Fibroblast of lung (primary cell): ENCODE results near the gene TYW1. TPM values are rescaled to one million over a fixed set of nuclear protein-coding genes. Genes with fewer than 3 reads are reported as not detected.
"Not testable (repeated sequence)": the region's sequence is repeated elsewhere in the genome, so short reads cannot be mapped to it uniquely, and the experiment has no call there.

Experiments used
- DNase-seq, 2 donors: peaks; one replicate each; pipeline versions ENCODE4 v3.0.0 to v3.0.0-alpha.2; 2010; ENCODE audit warnings: low read depth in 2 of 2
- H2AFZ ChIP-seq: 2 replicates; pipeline ENCODE4 v1.5.1; 2012; ENCODE audit warnings: low read length, control low read depth, inconsistent platforms
- H3K27ac ChIP-seq: 2 replicates; pipeline ENCODE4 v1.5.1; 2011; ENCODE audit warnings: low read length, control low read depth; ENCODE audit not compliant: insufficient read depth
- H3K27me3 ChIP-seq: 2 replicates; pipeline ENCODE4 v1.5.1; 2011; ENCODE audit warnings: mild to moderate bottlenecking, low read length; ENCODE audit not compliant: control insufficient read depth, insufficient read depth
- H3K36me3 ChIP-seq: 2 replicates; pipeline ENCODE4 v1.5.1; 2011; ENCODE audit warnings: low read length; ENCODE audit not compliant: control insufficient read depth, insufficient read depth
- H3K4me1 ChIP-seq: 2 replicates; pipeline ENCODE4 v1.5.1; 2011; ENCODE audit warnings: low read length; ENCODE audit not compliant: control insufficient read depth, insufficient read depth; ENCODE audit errors: extremely low read depth
- H3K4me2 ChIP-seq: 2 replicates; pipeline ENCODE4 v1.5.1; 2011; ENCODE audit warnings: low read length, control low read depth; ENCODE audit not compliant: insufficient read depth; ENCODE audit errors: extremely low read depth
- H3K4me3 ChIP-seq, 4 experiments: fragments of 200-600 bp in 1 of 4; sonication (generic) in 1 of 4; replicated peaks in 1 of 4; 2 replicates each; pipeline ENCODE4 v1.5.1; 2011 to 2016; ENCODE audit warnings: low read length in 4 of 4, low read depth in 3 of 4, mild to moderate bottlenecking in 3 of 4, control low read depth in 2 of 4, inconsistent platforms in 1 of 4, mixed read lengths in 1 of 4; ENCODE audit not compliant: insufficient read depth in 1 of 4; ENCODE audit errors: control extremely low read depth in 1 of 4
- H3K79me2 ChIP-seq: 2 replicates; pipeline ENCODE4 v1.5.1; 2012; ENCODE audit warnings: mild to moderate bottlenecking, low read length, inconsistent platforms; ENCODE audit not compliant: control insufficient read depth, insufficient read depth
- H3K9ac ChIP-seq: 2 replicates; pipeline ENCODE4 v1.5.1; 2011; ENCODE audit warnings: mild to moderate bottlenecking, low read length, control low read depth; ENCODE audit not compliant: insufficient read depth
- H3K9me3 ChIP-seq: 2 replicates; pipeline ENCODE4 v1.5.1; 2012; ENCODE audit warnings: low read depth, low read length; ENCODE audit not compliant: control insufficient read depth, insufficient read depth
- H4K20me1 ChIP-seq: 2 replicates; pipeline ENCODE4 v1.5.1; 2011; ENCODE audit warnings: low read length; ENCODE audit not compliant: control insufficient read depth, insufficient read depth; ENCODE audit errors: extremely low read depth
- polyA plus RNA-seq, 2 donors: library from polyadenylated mRNA; depleted of rRNA in 1 of 2; stranded (reverse) in 1 of 2; unstranded in 1 of 2; fragments of >200 nt; gene quantifications; 2 replicates each; pipeline ENCODE4 v1.2.1, GENCODE V29; 2011 to 2012; ENCODE audit warnings: missing spikeins in 1 of 2
- total RNA-seq: library from RNA; depleted of rRNA; stranded (reverse); fragments of >200 nt; gene quantifications from 2 replicates; pipeline ENCODE4 v1.2.1, GENCODE V29; 2014

TYW1 gene
- total and polyA plus RNA-seq, 2 donors (not counting 1 experiment from before 2014, with no cell fraction given): 16.7 to 25.1 TPM

DNA sequence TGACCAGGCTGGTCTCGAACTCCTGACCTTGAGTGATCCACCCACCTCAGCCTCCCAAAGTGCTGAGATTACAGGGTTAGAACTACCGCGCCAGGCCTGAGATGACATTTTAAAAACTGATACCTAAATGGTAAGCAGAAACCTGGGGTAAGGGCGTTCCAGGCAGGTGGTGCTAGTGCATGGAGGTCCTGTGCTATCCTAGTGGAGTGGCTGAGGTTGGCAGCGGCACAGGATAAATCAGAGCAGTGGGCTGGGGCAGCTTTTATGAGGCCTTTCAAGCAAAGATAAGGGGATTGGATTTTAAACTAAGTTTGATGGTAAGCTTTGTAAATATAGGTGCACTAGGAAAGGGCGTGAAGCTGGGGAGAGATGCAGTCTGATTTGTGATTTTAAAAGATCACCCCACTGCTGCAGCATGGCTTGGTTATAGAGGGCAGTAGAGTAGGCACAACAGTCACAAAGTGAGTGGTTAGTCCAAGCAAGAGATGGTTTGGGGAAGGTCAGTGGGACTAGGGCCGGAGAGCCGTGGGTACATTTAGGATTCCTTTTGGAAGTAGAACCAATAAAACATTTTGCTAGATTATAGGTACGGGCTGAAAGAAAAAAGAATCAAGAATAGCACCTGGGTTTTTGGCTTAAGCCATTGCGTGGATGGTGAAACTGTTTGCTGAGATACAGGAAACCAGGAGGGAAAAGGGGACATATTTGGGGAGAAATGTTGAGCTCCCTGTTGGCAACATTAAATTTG lies 188.5 kb downstream of the TYW1 start:
- not testable (repeated sequence) for DNase-seq, H3K4me1 ChIP-seq, H3K9ac ChIP-seq, H3K79me2 ChIP-seq, H3K36me3 ChIP-seq, H3K27ac ChIP-seq, H3K9me3 ChIP-seq, H2AFZ ChIP-seq, H3K4me3 ChIP-seq, H3K27me3 ChIP-seq, H3K4me2 ChIP-seq, H4K20me1 ChIP-seq

DNA sequence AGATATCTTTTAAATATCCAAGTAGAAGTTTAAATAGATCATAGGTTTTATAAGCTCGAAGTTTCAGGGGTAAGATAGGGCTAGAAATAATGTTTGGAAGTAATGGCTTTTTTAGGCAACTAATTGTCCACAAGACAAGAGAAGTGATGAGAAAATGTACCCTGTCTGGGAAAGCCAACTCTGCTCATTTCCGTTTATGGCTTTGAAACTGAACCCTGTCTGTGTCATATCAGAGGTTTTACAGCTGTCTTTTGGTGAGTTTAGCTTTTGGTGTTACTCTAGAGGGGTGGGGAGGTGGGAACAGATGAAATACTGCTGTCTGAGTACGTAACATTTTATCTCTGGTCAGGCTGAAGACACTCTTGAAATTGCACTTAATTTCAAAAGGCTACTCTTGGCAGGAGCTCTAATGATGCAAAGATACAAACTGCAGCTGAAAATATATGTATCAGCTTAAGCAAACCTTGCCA lies 189.1 kb downstream of the TYW1 start:
- H3K9me3 ChIP-seq, H4K20me1 ChIP-seq, H3K9ac ChIP-seq, H3K27ac ChIP-seq, H3K4me1 ChIP-seq, H3K79me2 ChIP-seq, H3K36me3 ChIP-seq, H2AFZ ChIP-seq, H3K27me3 ChIP-seq, H3K4me2 ChIP-seq, H3K4me3 ChIP-seq: not testable (repeated sequence)
- peak in 1 of 2 donors; percentile 29 for DNase-seq

DNA sequence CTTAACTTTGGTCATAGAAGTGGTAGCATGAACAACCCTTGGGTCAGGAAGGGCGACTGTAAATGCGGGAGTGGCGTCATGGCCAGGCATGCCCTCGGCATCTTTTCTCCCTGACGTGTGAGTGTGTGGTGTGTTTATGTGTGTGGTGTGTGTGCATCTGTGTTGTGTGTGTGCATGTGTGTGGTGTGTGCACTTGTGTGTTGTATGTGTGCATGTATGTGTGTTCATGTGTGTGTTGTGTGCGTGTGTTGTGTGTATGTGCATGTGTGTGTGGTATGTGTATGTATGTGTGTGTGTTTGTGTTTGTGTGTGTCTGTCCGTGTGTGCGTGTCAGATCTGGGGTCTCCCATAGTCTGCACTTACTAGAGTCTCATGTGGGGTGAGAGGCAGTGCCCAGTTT lies 192.5 kb downstream of the TYW1 start:
- not testable (repeated sequence) for H3K27me3 ChIP-seq, H3K9me3 ChIP-seq, H3K4me1 ChIP-seq, H2AFZ ChIP-seq, H3K79me2 ChIP-seq, H3K4me3 ChIP-seq, H4K20me1 ChIP-seq, DNase-seq, H3K9ac ChIP-seq, H3K4me2 ChIP-seq, H3K36me3 ChIP-seq, H3K27ac ChIP-seq

DNA sequence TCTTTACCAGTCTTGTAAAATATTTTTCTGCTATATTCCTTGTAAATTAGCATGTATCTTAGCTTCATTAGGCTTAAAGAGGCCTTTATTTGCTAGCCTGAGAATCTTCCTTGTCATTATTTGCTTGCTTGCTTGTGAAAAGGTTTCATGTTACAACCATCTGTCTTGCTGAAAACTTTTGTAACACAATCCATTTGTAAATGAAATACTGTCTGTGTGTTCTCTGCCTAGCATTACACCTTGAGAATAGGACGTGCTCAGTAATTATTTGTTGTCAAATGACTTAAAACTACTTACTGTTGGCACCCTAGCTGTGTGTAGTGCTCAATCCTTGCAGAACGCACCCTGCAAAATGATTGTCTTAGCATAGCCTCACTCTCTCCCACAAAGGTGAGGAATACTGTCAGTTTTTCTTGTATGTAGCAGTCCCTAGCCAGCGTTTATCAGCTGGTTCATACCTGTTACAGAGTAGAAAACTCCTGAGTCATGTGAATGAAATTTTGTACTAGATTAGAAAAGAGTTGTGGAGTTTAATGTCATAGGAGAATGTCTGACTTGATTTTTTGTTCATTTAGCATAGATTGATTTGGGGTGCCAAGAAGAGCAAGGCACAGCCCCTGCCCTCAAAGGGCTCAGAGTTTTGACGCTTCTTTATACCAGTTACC lies 193.3 kb downstream of the TYW1 start:
- not testable (repeated sequence) for H3K4me1 ChIP-seq, H3K36me3 ChIP-seq, H4K20me1 ChIP-seq, H3K9me3 ChIP-seq, H3K79me2 ChIP-seq, H3K4me3 ChIP-seq, H2AFZ ChIP-seq, H3K27me3 ChIP-seq, H3K27ac ChIP-seq, H3K9ac ChIP-seq, H3K4me2 ChIP-seq
- peak in 1 of 2 donors; percentile 5 for DNase-seq

DNA sequence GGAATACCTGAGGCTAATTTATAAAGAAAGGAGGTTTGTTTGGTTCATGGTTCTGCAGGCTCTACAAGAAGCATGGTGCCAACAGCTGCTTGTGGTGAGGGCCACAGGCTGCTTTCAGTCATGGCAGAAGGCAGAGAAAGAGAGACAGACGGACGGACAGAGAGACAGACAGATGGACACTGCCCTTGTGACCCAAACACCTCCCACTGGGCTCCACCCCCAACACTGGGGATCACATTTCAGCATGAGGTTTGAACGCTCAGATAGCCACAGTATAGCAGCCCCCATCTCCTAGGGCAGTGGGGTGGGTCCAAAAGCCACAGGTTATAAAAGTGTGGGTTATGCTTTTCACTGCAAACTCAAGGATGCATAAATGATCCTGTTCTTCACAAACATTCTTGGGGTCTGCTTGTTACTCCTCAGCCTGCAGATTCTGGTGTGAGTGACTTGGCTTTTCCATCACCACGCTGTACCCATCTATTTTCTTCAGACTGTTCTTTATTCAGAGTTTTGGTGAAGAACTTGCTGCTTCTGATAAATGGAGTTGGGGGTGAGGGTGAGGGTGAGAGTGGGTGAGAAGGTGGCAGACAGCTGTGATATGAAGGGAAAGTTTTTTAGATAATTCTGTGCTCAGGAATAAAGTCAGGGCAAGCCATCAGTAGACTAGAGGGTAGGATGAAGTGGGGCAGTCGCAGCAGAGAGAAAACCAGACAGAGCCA lies 194.5 kb downstream of the TYW1 start:
- H3K4me3 ChIP-seq, H3K79me2 ChIP-seq, H3K4me1 ChIP-seq, H3K27ac ChIP-seq, H2AFZ ChIP-seq, H3K9me3 ChIP-seq, DNase-seq, H3K9ac ChIP-seq, H3K27me3 ChIP-seq, H3K4me2 ChIP-seq, H3K36me3 ChIP-seq, H4K20me1 ChIP-seq: not testable (repeated sequence)

DNA sequence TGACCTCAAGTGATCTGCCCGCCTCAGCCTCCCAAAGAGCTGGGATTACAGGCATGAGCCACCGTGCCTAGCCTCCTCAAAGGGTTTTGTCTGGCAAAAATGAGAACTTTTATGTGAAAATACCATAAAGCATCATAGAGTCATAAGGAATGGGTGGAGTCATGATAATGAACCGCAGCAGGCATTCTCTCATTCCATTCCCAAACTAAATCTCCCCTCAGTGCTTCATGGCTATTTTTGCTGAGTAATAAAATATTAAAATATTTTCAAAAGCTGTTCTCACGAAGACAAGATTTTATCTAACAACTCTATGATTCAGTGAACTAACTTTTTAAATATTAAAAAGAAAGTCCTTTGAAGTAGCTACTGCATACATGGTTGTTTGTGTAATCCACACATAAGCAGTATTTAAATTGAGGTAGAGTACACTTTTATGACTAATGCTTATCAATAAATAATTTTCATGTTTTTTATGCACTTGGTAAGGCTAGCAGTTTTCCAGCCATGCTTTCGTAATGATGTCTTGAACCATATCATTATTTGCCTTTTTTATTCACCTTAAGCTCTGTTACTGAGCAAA lies 195.6 kb downstream of the TYW1 start:
- not testable (repeated sequence) for H3K4me2 ChIP-seq, H3K4me3 ChIP-seq, H3K4me1 ChIP-seq, H3K9ac ChIP-seq, H2AFZ ChIP-seq, H3K27ac ChIP-seq, H3K36me3 ChIP-seq, DNase-seq, H3K27me3 ChIP-seq, H4K20me1 ChIP-seq, H3K9me3 ChIP-seq, H3K79me2 ChIP-seq
